ENCODE data around the gene EIF4ENIF1. TPM values are rescaled to one million over a fixed set of nuclear protein-coding genes. Genes with fewer than 3 reads are reported as not detected.

Gene EIF4ENIF1
- total and polyA plus RNA-seq, 3 donors from 2014 or later, result 74.6 to 127 (median 79.7) TPM

- intact Hi-C loops (cut with DNase I; ENCODE audit: low total_unique reads), result no loop called here
- H3K36me3 ChIP-seq (ENCODE audit: low read depth, missing control alignments), result no peaks in the 10 kb centered on the region
- no peak for DNase-seq
- no peak overlapping the region for H3K4me3 ChIP-seq
- H3K4me1 ChIP-seq, result peaks cover 9% of the 10 kb centered on the region
- WGBS, 2 donors, result 67 to 86% methylated on average over 3 of the region's 3 CpGs
- H3K27me3 ChIP-seq, result no peaks in the 10 kb centered on the region
- no peak overlapping the region for H3K27ac ChIP-seq
- TF ChIP-seq CTCF (IDR thresholded peaks at IDR 0.05) (no peak), POLR2A (IDR thresholded peaks at IDR 0.05) (no peak)
- H3K9me3 ChIP-seq, result no peaks in the 10 kb centered on the region
Measured at GRCh38 chr22:31446208-31446607, 43.4 kb downstream of the EIF4ENIF1 start.

- intact Hi-C loops (cut with DNase I; ENCODE audit: low total_unique reads), result no loop called here
- H3K4me1 ChIP-seq, result peaks cover 9% of the 10 kb centered on the region
- no peak overlapping the region for H3K27ac ChIP-seq
- H3K27me3 ChIP-seq, result no peaks in the 10 kb centered on the region
- H3K9me3 ChIP-seq, result no peaks in the 10 kb centered on the region
- WGBS, 2 donors, result 94 to 95% methylated on average over 3 of the region's 3 CpGs
- no peak for DNase-seq
- no peak overlapping the region for H3K4me3 ChIP-seq
- TF ChIP-seq CTCF (IDR thresholded peaks at IDR 0.05) (no peak), POLR2A (IDR thresholded peaks at IDR 0.05) (no peak)
- no peaks in the 10 kb centered on the region for H3K36me3 ChIP-seq (ENCODE audit: low read depth, missing control alignments)
Measured at GRCh38 chr22:31445642-31446041, 44.0 kb downstream of the EIF4ENIF1 start.

GRCh38 chr22:31443516-31443915 lies 46.1 kb downstream of the EIF4ENIF1 start:
- Histone ChIP-seq H3K36me3 (ENCODE audit: low read depth, missing control alignments) (no peaks in the 10 kb centered on the region), H3K27me3 (no peaks in the 10 kb centered on the region), H3K9me3 (no peaks in the 10 kb centered on the region), H3K27ac (no peak overlapping the region), H3K4me3 (no peak overlapping the region), H3K4me1 (peaks cover 9% of the 10 kb centered on the region)
- no peak for DNase-seq
- intact Hi-C loops (cut with DNase I; ENCODE audit: low total_unique reads), result no loop called here
- 37 to 54% methylated on average over 7 of the region's 7 CpGs for WGBS, 2 donors
- no peak for TF ChIP-seq CTCF (IDR thresholded peaks at IDR 0.05)
- no peak for TF ChIP-seq POLR2A (IDR thresholded peaks at IDR 0.05)

- Histone ChIP-seq H3K27me3 (no peaks in the 10 kb centered on the region), H3K36me3 (ENCODE audit: low read depth, missing control alignments) (no peaks in the 10 kb centered on the region), H3K9me3 (no peaks in the 10 kb centered on the region), H3K4me3 (no peak overlapping the region), H3K4me1 (peaks cover 9% of the 10 kb centered on the region), H3K27ac (no peak overlapping the region)
- 81% methylated on average over 5 of the region's 5 CpGs for WGBS, 2 donors
- TF ChIP-seq CTCF (IDR thresholded peaks at IDR 0.05) (no peak), POLR2A (IDR thresholded peaks at IDR 0.05) (no peak)
- DNase-seq, result no peak
- intact Hi-C loops (cut with DNase I; ENCODE audit: low total_unique reads), result no loop called here
Measured at GRCh38 chr22:31442768-31443489, 46.7 kb downstream of the EIF4ENIF1 start.

- no peak overlapping the region for H3K4me3 ChIP-seq
- 81 to 83% methylated on average over 5 of the region's 5 CpGs for WGBS, 2 donors
- TF ChIP-seq POLR2A (IDR thresholded peaks at IDR 0.05), result no peak
- TF ChIP-seq CTCF (IDR thresholded peaks at IDR 0.05), result no peak
- no peaks in the 10 kb centered on the region for H3K36me3 ChIP-seq (ENCODE audit: low read depth, missing control alignments)
- intact Hi-C loops (cut with DNase I; ENCODE audit: low total_unique reads), result no loop called here
- H3K27me3 ChIP-seq, result no peaks in the 10 kb centered on the region
- no peaks in the 10 kb centered on the region for H3K9me3 ChIP-seq
- H3K27ac ChIP-seq, result no peak overlapping the region
- no peak for DNase-seq
- peaks cover 9% of the 10 kb centered on the region for H3K4me1 ChIP-seq
Measured at GRCh38 chr22:31441652-31442051, 48.0 kb downstream of the EIF4ENIF1 start.
